ENCODE measurements around the gene NADK2.

DNA sequence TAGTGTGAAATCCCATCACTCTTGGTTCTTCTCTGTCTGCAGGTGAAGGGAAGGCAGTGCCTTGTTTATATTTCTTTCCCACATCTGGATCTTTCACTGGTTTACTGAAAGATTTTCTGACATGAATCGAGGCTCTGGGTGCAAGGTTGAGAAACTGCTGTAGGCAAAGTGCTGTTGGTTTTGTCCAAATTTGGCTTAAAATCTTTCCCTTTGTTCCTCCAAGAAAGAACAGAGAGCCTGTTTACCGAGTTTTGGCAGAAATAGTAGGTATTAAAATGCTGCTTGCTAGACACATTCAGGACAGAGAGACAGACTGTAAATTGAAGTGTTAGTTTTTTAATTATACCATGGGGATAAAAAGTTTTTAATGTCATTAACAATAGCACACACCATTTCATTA, 68.3 kb downstream of the NADK2 start:
- TF ChIP-seq GATA3 (IDR thresholded peaks at IDR 0.05; ENCODE audit: low read depth, low read length), result no peak
- no peak for TF ChIP-seq GATA2 (IDR thresholded peaks at IDR 0.05; ENCODE audit: low read depth, low read length)
